Endothelial cell (in vitro differentiated cells): ENCODE results near the gene GNAS. TPM values are rescaled to one million over a fixed set of nuclear protein-coding genes. Genes with fewer than 3 reads are reported as not detected.

Experiments
- DNase-seq: peaks from one replicate; pipeline ENCODE4 v3.0.0; 2021; ENCODE audit warnings: low spot score
- H3K27ac Mint-ChIP-seq: one replicate; pipeline ENCODE4 v1.8.0; 2021; ENCODE audit warnings: mixed read lengths, inconsistent platforms; ENCODE audit not compliant: unreplicated experiment
- H3K27me3 Mint-ChIP-seq: one replicate; pipeline ENCODE4 v1.8.0; 2021; ENCODE audit warnings: mild to moderate bottlenecking, moderate library complexity, mixed read lengths, inconsistent platforms; ENCODE audit not compliant: unreplicated experiment
- H3K36me3 Mint-ChIP-seq: one replicate; pipeline ENCODE4 v1.8.0; 2021; ENCODE audit warnings: mild to moderate bottlenecking, low read depth, mixed read lengths, inconsistent platforms; ENCODE audit not compliant: unreplicated experiment
- H3K4me1 Mint-ChIP-seq: one replicate; pipeline ENCODE4 v1.8.0; 2021; ENCODE audit warnings: mild to moderate bottlenecking, mixed read lengths, inconsistent platforms; ENCODE audit not compliant: unreplicated experiment
- H3K4me3 Mint-ChIP-seq: one replicate; pipeline ENCODE4 v1.8.0; 2021; ENCODE audit warnings: mild to moderate bottlenecking, mixed read lengths, inconsistent platforms; ENCODE audit not compliant: unreplicated experiment
- H3K9me3 Mint-ChIP-seq: one replicate; pipeline ENCODE4 v1.8.0; 2021; ENCODE audit warnings: mixed read lengths, inconsistent platforms; ENCODE audit not compliant: unreplicated experiment
- CTCF ChIP-seq: fragments of 200-600 bp; sonication (generic); IDR thresholded peaks from one replicate; pipeline ENCODE4 v1.5.0; 2021; ENCODE audit warnings: antibody characterized with exemption; ENCODE audit not compliant: unreplicated experiment
- total RNA-seq: library from RNA; stranded (reverse); fragmentation: NEBNext Ultra II Directional; extraction: Animal tissue kit (Norgen Biotek cat#: 25700); gene quantifications from one replicate; pipeline ENCODE4 v1.2.1, GENCODE V29; 2021; ENCODE audit not compliant: unreplicated experiment

The GNAS gene
- total RNA-seq, 1 donor from 2014 or later: 1,989 TPM

GRCh38 chr20:58868795-58869194, 16.3 kb downstream of the GNAS start:
- DNase-seq: no peak
- no peak overlapping the region for H3K4me3 Mint-ChIP-seq
- TF ChIP-seq CTCF: no peak
- H3K27me3 Mint-ChIP-seq: no peaks in the 10 kb centered on the region
- no peaks in the 10 kb centered on the region for H3K36me3 Mint-ChIP-seq
- H3K27ac Mint-ChIP-seq: no peak overlapping the region
- no peaks in the 10 kb centered on the region for H3K9me3 Mint-ChIP-seq
- peaks cover 24% of the 10 kb centered on the region for H3K4me1 Mint-ChIP-seq

- no peak overlapping the region for H3K27ac Mint-ChIP-seq
- H3K4me1 Mint-ChIP-seq: peaks cover 27% of the 10 kb centered on the region
- no peak overlapping the region for H3K4me3 Mint-ChIP-seq
- H3K27me3 Mint-ChIP-seq: peaks cover 3% of the 10 kb centered on the region
- H3K36me3 Mint-ChIP-seq: no peaks in the 10 kb centered on the region
- no peaks in the 10 kb centered on the region for H3K9me3 Mint-ChIP-seq
- TF ChIP-seq CTCF: no peak
- no peak for DNase-seq
These were observed 17.2 kb downstream of the GNAS start for GRCh38 chr20:58869662-58870227.

GRCh38 chr20:58870293-58871014, 17.9 kb downstream of the GNAS start:
- H3K4me1 Mint-ChIP-seq: peaks cover 29% of the 10 kb centered on the region
- H3K4me3 Mint-ChIP-seq: no peak overlapping the region
- H3K9me3 Mint-ChIP-seq: no peaks in the 10 kb centered on the region
- H3K27me3 Mint-ChIP-seq: peaks cover 3% of the 10 kb centered on the region
- no peaks in the 10 kb centered on the region for H3K36me3 Mint-ChIP-seq
- no peak overlapping the region for H3K27ac Mint-ChIP-seq
- peak; percentile 83 for TF ChIP-seq CTCF
- peak; percentile 87 for DNase-seq

- Mint-ChIP-seq H3K4me1 (peaks cover 33% of the 10 kb centered on the region), H3K27ac (no peak overlapping the region), H3K4me3 (no peak overlapping the region), H3K36me3 (no peaks in the 10 kb centered on the region), H3K9me3 (no peaks in the 10 kb centered on the region), H3K27me3 (peaks cover 3% of the 10 kb centered on the region)
- DNase-seq: no peak
- TF ChIP-seq CTCF: no peak
These were observed 19.1 kb downstream of the GNAS start for GRCh38 chr20:58871533-58872102.

- Mint-ChIP-seq H3K27ac (no peak overlapping the region), H3K9me3 (no peaks in the 10 kb centered on the region), H3K36me3 (no peaks in the 10 kb centered on the region), H3K4me1 (peaks cover 53% of the 10 kb centered on the region), H3K4me3 (no peak overlapping the region), H3K27me3 (peaks cover 3% of the 10 kb centered on the region)
- TF ChIP-seq CTCF: no peak
- DNase-seq: no peak
These were observed 22.0 kb downstream of the GNAS start for GRCh38 chr20:58874469-58874868.
